C4-2B (cell line): ENCODE results near the gene SYNDIG1.

Experiments
- CTCF ChIP-seq: fragments of 450-650 bp; conservative IDR thresholded peaks from 2 replicates; pipeline ENCODE4 v1.5.1; 2017; ENCODE audit warnings: mild to moderate bottlenecking
- ZFX ChIP-seq: fragments of 450-650 bp; IDR thresholded peaks from 2 replicates; pipeline ENCODE4 v1.6.1; 2017

GRCh38 chr20:24646321-24646720 lies 176.9 kb downstream of the SYNDIG1 start:
- TF ChIP-seq CTCF, result no peak
- no peak for TF ChIP-seq ZFX
